ENCODE measurements around the gene CRYM. TPM values are rescaled to one million over a fixed set of nuclear protein-coding genes. Genes with fewer than 3 reads are reported as not detected.
"Not testable (repeated sequence)": the region's sequence is repeated elsewhere in the genome, so short reads cannot be mapped to it uniquely, and the experiment has no call there.

CRYM gene
- total RNA-seq, 4 donors from 2014 or later: 1.2 to 1.4 TPM; not detected in 2

GRCh38 chr16:21253470-21253869, 24.6 kb downstream of the CRYM start:
- ATAC-seq (ENCODE audit: low FRiP score) (no peak), DNase-seq (ENCODE audit: low spot score) (no peak)
- TF ChIP-seq CTCF (IDR thresholded peaks at IDR 0.05): no peak

- no peak for TF ChIP-seq CTCF (IDR thresholded peaks at IDR 0.05)
- DNase-seq (ENCODE audit: low spot score): no peak
- ATAC-seq (ENCODE audit: low FRiP score): no peak
Observed at GRCh38 chr16:21250072-21250923, 27.8 kb downstream of the CRYM start.

GRCh38 chr16:21248179-21248578, 29.9 kb downstream of the CRYM start:
- not testable (repeated sequence) for DNase-seq (ENCODE audit: low spot score); ATAC-seq (ENCODE audit: low FRiP score)

- no peak for ATAC-seq (ENCODE audit: low FRiP score)
- TF ChIP-seq CTCF (IDR thresholded peaks at IDR 0.05): no peak
- no peak for DNase-seq (ENCODE audit: low spot score)
Observed at GRCh38 chr16:21244518-21245215, 33.4 kb downstream of the CRYM start.

- no peak for DNase-seq (ENCODE audit: low spot score)
- no peak for ATAC-seq (ENCODE audit: low FRiP score)
- TF ChIP-seq CTCF (IDR thresholded peaks at IDR 0.05): no peak
Observed at GRCh38 chr16:21242756-21243155, 35.3 kb downstream of the CRYM start.

- DNase-seq (ENCODE audit: low spot score) (no peak), ATAC-seq (ENCODE audit: low FRiP score) (no peak)
- no peak for TF ChIP-seq CTCF (IDR thresholded peaks at IDR 0.05)
Observed at GRCh38 chr16:21239646-21240045, 38.4 kb downstream of the CRYM start.

GRCh38 chr16:21236831-21237230, 41.3 kb downstream of the CRYM start:
- no peak for ATAC-seq (ENCODE audit: low FRiP score)

More at GRCh38 chr16:21236831-21237230, 41.3 kb downstream of the CRYM start:
- no peak for TF ChIP-seq CTCF (IDR thresholded peaks at IDR 0.05)
- no peak for DNase-seq (ENCODE audit: low spot score)

Data from omental fat pad (tissue), 4 donors.